HuH-7.5 (cell line): Measurements from ENCODE around the gene USP8.
"Not testable (repeated sequence)": the region's sequence is repeated elsewhere in the genome, so short reads cannot be mapped to it uniquely, and the experiment has no call there.

Source experiments
- DNase-seq: peaks from one replicate; pipeline ENCODE4 v3.0.0; 2011; ENCODE audit warnings: low spot score

USP8 gene

DNA sequence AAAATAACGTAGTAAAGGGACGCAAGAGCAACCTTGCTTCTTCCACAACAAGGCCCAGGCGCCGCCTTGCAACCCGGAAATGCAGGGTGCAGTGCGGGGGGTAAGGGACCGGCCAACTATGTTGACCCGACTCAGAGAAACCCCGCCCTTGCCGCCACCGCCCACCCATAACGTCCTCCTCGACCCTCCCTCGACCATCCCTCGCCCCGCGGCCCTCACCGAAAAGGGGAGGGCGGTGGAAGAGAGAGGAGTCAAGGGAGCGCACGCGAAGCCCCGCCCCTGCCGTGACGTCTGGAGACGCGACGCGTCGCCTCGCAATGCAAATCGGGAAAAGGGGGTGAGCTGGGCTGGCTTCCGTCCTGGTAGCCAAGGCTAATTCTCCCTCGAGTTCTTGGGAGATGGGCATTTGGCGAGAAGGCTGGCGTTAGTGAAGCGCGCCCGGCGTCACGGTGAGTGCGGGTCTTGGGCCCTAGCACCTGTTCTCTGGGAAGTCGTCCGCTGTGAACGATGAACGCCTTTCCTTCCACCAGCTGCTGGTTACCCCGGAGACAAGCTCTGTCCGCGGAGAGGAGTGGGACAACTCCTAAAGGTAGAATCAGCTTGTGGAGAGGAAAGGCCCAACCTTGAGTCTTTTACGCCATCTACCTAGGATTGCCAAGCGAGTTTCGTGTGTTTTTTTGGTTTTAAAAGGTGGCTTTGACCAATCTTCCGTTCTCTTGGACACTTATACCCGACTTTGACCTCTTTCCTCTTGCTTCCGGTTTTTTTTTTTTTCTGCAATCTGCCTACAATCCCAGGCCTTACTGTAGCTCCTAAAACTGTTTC is at the start of gene USP8:
USP8 (plus strand) TSS at position 340 of the 825 bp plus-strand sequence. CDS start 14,669 bp downstream, outside the sequence.
- peak; percentile 75 for DNase-seq

DNA sequence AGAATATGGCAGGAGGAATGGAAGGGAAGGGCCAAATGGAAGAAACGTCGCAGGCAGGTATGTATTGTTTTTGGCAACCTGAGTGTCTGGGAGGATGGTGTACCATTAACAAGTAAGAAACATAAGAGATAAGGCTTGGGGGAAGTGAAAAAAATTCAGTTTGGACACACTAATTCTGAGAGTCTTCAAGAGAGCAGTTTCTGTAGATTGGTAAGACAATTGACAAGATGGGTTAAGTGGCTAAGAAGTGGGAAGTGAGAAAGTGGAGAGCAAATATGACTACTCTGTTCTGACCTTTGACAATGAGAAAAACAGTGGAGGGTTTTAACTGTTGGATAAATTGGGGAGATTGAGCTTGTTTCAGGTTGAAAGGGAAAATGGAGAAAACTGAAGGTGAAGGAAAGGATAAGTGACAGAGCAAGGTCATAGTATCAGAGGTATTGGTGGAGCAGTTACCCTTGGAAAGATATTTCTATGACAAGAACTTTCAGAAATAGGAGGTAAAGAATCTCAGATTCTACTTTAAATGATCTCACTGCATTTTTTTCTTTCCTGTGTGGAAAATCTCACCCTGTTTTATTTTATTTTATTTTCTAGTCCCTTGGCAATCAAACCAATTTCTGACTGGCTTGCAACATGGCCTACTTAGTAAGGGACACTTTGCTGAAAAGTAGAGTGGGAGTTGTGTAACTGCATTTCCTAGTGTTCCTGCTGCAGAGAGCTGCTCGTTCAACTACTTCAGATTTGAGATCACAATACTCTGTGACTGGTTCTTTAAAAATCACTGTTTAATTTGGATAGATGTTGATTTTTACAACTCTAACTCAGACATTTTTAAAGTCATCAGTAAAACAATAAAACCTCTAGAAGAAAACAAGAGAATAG is 46.1 kb upstream of the USP8 start:
- no peak for DNase-seq

DNA sequence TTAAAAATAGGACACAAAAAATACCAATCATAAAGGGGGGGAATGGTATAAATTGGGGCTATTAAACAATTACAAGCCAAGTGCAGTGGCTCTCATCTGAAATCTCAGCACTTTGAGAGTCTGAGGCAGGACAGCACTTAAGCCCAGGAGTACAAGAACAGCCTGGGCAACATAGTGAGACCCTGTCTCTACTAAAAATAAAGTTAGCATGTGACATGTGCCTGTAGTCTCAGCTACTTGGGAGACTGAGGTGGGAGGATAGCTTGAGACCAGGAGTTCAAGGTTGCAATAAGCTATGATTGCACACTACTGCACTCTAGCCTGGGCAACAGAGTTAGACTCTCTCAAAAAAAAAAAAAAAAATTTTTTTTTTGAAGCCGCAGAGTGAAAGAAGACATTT is 45.4 kb upstream of the USP8 start:
- DNase-seq: no peak

DNA sequence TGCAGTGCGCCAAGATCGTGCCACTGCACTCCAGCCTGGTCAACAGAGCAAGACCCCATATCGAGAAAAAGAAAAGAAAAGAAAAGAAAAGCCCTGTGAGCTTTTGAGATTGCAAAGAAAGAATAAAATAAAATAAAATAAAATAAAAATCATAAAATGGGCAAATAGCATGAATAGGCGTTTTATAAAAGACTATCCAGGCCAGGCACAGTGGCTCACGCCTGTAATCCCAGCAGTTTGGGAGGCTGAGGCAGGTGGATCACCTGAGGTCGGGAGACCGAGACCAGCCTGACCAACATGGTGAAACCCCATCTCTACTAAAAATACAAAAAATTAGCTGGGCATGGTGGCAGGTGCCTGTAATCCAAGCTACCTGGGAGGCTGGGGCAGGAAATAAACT is 44.8 kb upstream of the USP8 start:
- not testable (repeated sequence) for DNase-seq

DNA sequence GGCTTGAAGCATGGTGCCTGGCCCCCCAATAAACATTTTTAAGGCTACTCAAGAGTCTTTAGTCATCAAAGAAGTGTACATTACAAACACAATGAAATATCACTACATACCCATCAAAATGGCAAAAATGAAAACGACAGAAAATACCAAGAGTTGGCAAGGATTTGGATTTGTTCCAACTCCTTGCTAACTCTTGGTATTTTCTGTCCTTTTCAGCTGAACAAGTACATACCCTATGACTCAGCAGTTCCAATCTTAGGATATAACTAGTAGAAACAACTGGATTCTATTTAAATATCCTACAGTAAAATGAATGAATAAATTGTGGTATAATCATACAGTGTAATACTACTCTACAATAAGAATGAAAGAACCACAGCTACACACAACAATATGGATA is 44.1 kb upstream of the USP8 start:
- no peak for DNase-seq

DNA sequence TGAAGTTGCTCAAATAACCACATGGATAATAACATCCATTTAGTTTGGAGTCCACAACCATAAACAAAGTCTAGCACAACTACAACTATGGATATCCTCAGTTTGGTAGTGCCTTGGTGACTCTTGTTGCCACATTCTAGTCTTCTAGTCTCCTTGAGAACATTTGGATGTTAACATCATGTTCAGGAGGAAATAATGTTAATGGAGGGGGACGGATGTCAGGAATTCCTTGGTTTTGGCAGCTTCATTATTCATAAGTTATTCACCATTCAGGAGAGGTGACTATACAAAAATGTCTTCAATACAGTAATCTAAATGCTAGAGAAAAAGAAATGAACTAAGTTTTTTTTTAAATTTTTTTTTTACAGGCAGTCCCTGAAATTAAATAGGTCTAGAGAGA is 42.8 kb upstream of the USP8 start:
- no peak for DNase-seq

DNA sequence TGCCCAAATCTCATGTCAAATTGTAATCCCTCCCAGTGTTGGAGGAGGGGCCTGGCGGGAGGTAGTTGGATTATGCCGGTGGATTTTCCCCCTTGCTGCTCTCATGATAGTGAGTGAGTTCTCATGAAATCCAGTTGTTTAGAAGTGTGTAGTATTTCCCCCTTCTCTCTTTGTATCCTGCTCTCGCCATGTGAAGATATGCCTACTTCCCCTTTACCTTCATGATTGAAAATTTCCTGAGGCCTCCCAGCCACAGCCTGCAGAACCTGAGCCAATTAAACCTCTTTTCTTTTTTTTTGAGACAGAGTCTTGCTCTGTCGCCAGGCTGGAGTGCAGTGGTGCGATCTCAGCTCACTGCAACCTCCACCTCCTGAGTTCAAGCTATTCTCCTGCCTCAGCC is 41.8 kb upstream of the USP8 start:
- DNase-seq: not testable (repeated sequence)

DNA sequence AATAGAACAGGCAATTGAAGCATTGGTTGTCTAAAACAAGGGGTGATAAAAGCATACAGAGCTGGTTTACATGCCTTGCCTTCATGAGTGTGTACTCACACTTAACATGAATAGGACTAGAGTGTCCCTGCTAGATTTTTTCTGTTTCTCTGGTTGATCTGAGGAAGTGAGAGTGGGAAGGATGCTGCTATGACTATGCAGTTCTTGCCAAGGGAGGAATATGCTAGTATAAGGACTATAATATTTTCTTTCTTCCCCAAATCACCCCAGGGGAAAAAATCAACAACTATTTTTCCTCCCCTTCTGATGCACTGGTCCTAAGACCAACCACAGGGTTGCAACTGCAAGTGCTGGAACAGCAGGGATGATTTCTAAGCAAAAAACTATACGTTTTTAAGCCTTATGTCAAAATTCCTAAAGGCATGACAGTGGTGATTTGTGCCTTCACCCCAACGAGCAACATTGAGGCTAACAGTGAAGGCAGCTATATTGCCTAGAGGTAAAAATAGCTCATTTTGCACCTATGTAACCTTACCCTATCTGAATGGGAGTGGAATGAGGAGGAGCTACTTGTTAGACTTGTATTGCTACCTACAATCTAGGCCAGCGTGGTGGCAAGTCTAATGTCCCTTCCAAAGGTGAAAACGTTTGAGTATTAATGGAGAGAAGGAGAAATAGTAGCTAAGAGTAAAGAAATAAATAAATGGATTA is 33.5 kb upstream of the USP8 start:
- no peak for DNase-seq

DNA sequence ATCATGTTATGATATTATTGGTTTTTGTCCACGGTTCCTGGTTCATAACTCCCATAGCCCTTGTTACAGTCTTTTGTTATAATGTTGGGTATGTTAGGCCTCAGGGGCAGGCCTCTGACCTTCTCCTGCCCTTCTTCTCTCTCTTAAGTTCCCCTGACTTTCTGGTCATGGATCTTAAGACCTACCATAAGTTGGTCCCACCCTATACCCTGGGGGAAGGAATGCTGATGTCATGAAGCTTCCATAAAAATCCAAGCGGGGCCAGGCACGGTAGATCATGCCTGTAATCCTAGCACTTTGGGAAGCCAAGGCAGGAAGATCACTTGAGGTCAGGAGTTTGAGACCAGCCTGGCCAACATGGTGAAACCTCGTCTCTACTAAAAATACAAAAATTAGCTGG is 32.6 kb upstream of the USP8 start:
- not testable (repeated sequence) for DNase-seq

DNA sequence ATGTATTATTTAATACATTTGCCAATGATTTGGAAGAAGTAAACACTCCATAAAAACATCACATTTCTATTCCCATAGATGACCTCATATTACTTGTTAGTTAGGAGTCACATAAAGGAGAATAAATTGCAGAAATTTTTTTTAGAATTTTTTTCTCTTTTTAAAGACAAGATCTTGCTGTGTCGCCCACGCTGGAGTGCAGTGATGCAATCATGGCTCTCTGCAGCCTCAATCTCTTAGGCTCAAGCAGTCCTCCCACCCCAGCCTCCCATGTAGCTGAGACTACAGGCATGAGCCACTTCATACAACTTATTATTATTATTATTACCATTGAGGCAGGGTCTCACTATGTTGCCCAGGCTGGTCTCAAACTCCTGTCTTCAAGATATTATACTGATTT is 12.3 kb upstream of the USP8 start:
- DNase-seq: no peak

DNA sequence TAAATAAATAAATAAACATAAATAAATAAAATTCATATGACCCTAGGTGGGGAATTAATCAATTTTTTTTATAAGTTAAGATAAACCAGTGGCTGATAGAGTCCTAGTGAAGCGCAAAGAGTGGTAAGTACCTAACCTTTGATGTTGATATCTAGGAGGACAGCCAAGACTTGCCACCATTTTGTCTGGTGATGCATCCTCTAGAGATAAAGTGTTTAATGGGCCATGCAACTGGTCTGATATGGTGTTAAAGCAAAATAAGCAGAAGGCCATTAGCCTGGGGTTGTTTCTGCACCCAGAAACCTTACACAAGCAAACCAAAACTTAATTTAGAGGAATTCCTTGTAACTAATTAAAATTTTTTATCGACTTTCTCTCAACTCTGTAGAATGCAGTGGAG is 9.6 kb upstream of the USP8 start:
- DNase-seq: no peak

DNA sequence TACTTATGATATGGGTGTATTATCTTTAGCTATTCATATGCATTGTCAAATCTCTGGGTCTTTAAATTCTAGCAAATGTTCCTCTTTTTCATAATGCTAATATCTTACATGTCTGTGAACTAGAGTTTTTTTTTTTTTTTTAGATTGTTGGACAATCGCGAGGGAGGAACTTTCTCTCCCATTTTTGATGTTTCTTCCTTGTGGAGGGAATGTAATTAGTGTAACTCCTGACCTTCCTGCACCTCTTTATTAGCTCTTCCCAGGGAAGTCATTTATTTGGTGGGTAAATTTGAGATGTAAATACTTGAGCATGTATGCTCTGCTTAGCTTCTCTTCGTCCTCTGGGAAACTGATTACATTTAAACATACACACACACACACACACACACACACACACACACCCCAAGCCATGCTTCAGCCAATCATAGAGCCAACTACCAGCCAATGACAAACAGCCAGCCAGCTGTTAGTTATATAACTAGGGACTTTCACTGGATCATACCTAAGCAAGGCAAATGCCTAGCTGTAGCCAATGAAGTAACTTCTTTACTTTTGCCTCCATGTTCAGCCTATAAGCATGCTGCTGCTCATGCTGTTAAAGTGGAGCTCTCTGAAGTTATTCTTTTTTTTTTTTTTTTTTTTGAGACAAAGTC is 8.3 kb upstream of the USP8 start:
- no peak for DNase-seq

DNA sequence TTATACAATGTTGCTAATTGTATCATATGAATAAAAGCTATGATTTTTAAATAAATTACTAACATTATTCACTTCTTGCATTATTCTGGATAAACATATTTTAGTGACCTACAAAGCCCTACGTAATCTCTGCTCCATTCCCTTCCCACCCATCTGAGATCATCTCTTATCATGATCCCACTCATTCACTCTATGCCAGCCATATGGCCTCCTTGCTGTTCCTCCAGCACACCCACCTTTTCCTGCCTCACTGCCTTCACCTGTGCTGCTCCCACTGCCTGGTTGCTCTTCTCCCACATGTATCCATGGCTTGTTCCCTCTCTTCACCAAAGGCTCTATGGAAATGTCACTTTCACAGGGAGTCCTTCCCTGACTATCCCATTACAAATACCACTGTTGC is 7.3 kb upstream of the USP8 start:
- DNase-seq: no peak

DNA sequence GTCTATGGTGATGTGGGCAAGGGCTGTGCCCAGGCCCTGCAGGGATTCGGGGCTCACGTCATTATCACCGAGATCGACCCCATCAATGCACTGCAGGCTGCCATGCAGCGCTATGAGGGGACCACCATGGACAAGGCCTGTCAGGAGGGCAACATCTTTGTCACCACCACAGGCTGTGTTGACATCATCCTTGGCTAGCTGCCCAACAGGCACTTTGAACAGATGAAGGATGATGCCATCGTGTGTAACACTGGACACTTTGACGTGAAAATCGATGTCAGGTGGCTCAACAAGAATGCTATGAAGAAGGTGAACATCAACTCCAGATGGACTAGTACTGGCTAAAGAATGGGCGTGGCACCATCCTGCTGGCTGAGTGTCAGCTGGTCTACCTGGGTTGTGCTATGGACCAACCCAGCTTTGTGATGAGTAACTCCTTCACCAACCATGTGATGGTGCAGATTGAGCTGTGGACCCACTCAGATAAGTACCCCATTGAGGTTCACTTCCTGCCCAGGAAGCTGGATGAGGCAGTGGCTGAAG is 6.1 kb upstream of the USP8 start:
- DNase-seq: no peak

DNA sequence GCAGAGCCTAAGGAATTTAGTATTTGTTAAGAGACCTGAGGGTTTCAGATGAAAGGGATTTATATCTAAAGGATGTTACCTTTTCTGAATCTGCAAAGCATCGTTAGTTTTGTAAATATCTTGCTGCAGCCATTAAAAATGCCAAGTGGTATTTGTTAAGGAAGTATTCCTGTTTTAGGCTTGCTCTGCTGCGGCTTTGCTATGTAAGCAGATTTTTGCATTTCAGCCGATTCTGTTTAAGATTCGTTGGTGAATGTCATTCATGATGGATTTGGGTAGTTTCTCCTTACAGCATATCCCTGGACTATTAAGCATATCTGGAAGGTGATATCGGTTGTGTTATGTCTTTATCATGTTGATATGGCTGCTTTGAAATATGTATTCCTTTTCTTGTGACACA is 1.0 kb downstream of the USP8 start:
- DNase-seq: no peak

DNA sequence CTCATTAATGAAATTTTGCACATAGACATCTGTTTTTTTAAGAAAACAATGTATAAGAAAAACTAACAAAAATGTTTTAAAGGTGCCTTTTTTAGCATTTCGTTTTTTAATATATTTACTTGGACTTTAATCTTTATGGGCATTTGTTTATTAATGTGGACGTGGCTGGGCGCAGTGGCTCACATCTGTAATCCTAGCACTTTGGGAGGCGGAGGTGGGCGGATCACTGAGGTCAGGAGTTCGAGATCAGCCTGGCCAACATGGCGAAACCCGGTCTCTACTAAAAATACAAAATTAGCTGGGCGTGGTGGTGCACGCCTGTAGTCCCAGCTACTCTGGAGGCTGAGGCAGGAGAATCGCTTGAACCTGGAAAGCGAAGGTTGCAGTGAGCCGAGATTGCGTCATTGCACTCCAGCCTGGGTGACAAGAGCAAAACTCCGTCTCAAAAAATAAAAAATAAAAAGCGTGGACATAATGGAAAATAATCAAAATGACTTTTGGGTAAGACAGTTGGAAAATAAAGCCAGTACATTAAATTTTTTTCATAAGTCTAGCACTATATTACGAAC is 1.6 kb downstream of the USP8 start:
- DNase-seq: not testable (repeated sequence)

DNA sequence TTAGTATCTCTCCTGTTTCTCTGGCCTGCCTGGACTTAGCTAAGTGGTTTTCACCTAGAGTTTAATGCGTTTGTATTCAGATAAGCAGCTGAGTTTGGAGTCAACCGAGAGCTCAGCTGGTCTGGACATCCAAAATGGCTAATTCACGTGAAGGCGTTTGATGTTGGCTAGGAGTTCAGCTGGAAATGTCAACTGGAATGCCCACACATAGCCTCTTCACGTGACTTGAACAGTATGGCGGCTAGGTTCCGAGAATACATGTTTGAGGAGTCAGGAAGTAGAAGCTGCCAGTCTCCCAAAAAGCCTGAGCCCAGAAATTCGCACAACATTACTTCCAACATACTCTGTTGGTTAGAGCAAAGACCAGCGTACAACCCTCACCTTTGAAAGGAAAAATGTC is 2.2 kb downstream of the USP8 start:
- DNase-seq: no peak

DNA sequence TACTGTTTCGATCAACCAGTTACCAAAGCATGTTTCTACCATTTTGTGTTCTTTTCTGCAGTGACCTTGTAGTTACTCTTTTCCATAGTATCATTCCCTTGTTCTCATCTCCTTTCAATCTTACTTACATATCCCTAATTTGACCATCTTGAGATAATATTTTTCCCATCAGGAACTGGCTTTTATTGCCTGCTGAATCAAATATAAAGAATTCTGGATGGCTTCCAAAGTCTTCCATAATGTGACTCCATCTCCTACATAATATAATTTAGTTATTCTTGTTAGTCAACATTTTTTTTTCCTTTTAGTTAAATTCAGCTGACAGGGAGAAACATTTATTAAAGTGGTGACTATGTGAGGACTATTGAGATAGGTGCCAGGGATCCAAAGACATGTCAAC is 7.0 kb downstream of the USP8 start:
- DNase-seq: no peak

DNA sequence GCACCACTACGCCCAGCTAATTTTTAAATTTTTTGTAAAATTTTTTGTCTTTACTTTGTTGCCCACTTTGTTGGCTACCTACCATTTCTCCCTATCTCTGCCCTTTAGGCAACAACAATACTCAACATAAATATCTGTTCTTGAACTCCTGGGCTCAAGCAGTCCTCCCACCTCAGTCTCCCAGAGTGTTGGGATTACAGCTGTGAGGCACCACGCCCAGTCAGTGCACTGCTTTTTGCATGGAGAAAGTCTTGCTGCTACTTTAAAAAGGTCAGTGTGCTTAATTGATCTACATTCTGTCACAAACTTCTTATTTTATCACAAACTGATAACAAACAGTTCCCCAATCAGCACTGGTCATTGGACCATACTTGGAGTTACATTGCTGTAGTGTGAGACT is 8.0 kb downstream of the USP8 start:
- no peak for DNase-seq

DNA sequence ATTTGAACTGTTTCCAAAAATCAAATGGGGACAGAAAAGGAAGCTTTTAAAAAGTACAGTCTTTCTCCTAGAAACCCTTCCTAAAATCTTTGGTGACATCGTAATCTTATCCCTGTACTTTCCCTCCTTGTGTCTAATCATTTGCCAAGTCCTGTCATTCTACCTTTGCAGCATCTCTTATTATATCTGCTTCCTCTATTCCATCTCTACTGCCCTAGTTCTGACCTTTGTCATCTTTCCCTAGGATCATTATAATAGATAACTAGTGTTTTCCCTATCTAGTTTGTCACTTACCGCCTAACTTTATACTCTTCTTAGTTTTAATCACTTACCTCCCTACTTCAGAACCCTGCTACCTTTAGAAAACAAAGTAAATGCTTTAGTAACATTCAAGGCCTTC is 11.6 kb downstream of the USP8 start:
- DNase-seq: no peak

DNA sequence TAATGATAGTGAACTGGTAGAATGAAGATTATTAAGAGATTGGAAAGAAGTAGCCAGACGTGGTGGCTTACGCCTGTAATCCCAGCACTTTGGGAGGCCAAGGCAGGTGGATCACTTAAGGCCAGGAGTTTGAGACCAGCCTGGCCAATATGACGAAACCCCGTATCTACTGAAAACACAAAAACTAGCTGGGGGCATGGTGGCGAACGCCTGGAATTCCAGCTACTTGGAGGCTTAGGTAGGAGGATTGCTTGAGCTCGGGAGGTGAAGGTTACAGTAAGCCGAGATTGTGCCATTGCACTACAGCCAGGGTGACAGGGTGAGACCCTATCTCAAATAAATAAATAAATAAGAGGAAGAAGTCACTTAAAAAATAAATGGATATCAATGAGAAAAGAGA is 14.0 kb downstream of the USP8 start:
- no peak for DNase-seq
